ENCODE results near the gene PTPN23.

DNA sequence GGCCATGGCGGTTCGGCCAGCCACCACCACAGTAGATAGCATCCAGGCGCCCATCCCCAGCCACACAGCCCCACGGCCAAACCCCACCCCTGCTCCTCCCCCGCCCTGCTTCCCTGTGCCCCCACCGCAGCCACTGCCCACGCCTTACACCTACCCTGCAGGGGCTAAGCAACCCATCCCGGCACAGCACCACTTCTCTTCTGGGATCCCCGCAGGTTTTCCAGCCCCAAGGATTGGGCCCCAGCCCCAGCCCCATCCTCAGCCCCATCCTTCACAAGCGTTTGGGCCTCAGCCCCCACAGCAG, 29.5 kb downstream of the PTPN23 start:
- TF ChIP-seq, protein P1, sequence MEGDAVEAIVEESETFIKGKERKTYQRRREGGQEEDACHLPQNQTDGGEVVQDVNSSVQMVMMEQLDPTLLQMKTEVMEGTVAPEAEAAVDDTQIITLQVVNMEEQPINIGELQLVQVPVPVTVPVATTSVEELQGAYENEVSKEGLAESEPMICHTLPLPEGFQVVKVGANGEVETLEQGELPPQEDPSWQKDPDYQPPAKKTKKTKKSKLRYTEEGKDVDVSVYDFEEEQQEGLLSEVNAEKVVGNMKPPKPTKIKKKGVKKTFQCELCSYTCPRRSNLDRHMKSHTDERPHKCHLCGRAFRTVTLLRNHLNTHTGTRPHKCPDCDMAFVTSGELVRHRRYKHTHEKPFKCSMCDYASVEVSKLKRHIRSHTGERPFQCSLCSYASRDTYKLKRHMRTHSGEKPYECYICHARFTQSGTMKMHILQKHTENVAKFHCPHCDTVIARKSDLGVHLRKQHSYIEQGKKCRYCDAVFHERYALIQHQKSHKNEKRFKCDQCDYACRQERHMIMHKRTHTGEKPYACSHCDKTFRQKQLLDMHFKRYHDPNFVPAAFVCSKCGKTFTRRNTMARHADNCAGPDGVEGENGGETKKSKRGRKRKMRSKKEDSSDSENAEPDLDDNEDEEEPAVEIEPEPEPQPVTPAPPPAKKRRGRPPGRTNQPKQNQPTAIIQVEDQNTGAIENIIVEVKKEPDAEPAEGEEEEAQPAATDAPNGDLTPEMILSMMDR (IDR thresholded peaks at IDR 0.05; ENCODE audit: insufficient read depth, low read depth, low read length) = no peak
- no peak for TF ChIP-seq EZH2 (IDR thresholded peaks at IDR 0.05; ENCODE audit: insufficient read depth, low read length)

Measured in astrocyte (in vitro differentiated cells and primary cell).